PFSK-1 (cell line): Measurements from ENCODE around the gene TNFRSF19.

ENCODE experiments used
- POLR2AphosphoS5 ChIP-seq: IDR thresholded peaks from 2 replicates; pipeline ENCODE4 v1.6.1; 2012; ENCODE audit warnings: low read depth, mild to moderate bottlenecking, control low read depth, low read length, moderate library complexity
- REST ChIP-seq, 2 experiments: IDR thresholded peaks; 2 replicates each; pipeline versions ENCODE4 v1.6.1 to v1.8.0; 2011 to 2012; ENCODE audit warnings: low read depth in 2 of 2, low read length in 2 of 2, control low read depth in 1 of 2, inconsistent platforms in 1 of 2, mild to moderate bottlenecking in 1 of 2, moderate library complexity in 1 of 2; ENCODE audit not compliant: insufficient read depth in 1 of 2
- SIN3A ChIP-seq: IDR thresholded peaks from 2 replicates; pipeline ENCODE4 v1.6.1; 2012; ENCODE audit warnings: mild to moderate bottlenecking, low read length, moderate library complexity, borderline replicate concordance; ENCODE audit not compliant: insufficient read depth
- TAF1 ChIP-seq: IDR thresholded peaks from 2 replicates; pipeline ENCODE4 v1.6.1; 2012; ENCODE audit warnings: low read length, control low read depth, borderline replicate concordance; ENCODE audit not compliant: insufficient read depth

GRCh38 chr13:23554000-23554399 is 16.2 kb upstream of the TNFRSF19 start:
- TF ChIP-seq REST (IDR thresholded peaks at IDR 0.05; ENCODE audit: insufficient read depth in 1 of 2, low read depth in 2 of 2, low read length in 2 of 2) (no peak), POLR2AphosphoS5 (no peak), TAF1 (no peak), SIN3A (no peak)
